ENCODE results near the gene SDF2L1.

The SDF2L1 gene

DNA sequence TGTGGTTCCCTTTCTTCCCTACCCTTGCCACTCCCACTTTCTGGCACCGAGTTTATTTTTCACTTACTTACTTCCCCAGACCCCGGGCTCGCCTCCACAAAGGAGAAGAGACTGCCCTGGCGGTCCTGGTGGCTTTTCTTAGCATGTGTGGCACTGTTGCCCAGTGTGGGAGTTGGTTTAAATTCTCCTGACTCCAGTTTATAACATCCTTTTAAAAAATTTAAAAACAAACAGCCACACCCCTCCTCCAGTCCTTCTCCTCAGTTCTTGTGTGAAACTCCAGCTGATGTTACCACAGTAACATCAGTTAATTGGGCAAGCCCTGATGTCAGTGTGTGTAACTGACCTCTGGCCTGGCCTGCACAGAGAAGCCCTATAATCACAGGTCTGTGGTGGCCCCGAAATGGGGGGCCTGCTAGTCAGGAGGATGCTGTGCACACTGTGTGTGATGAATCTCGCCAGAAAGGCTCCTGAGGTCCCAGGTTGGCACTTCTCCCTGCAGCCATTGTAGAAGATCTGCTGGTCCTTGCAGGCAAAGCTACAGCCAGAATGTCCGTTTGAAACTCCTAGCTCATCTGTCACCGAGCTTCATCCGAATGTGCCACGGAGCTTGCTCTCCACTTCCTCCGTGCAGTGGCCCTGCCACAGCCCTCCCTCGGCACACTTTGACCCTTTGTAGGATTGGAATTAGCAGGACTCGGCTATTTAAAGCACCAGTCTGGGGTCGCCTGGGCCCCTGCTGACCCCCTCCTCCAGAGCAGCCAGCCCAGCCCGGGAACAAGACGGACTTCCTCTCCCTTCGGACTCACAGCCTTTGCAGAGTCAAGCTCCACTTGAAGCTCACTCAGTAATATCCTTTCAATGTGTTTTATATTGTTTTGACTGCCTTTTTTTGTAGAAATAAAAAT, 19.8 kb upstream of the SDF2L1 start:
- no peak for DNase-seq

DNA sequence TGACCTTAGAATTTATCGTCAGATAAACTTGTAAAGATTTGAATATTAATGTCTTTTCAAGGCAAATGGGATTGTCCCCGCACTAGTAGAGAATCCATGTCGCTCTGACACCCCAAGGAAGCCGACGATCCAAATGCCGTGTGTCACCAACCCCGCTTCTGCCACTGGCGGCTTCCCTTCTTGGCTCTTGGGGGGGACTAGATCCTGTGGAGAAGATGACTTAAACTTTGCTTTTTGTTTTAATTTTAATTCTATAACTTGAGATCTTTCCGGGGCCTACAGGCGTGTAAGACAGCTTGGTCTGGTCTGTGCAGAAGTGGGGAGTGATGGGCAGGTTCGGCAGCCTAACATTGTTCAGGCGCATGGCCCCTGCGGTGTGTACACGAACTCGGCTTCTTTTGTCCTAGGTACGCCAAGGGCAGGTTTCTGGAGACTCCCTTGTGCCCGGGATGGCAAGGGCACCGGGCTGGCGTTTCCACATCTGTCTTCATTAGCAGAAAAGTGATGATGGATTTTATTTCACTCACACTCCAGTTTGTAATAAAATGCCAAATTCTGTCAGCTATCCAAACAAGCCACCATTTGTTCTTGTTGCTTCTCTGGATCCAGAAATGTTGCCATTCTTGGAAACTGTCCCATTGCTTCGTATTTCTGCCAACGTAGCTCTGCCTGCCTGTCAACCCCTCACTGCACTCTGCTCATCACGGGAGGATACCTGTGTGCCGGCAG, 19.0 kb upstream of the SDF2L1 start:
- no peak for DNase-seq

DNA sequence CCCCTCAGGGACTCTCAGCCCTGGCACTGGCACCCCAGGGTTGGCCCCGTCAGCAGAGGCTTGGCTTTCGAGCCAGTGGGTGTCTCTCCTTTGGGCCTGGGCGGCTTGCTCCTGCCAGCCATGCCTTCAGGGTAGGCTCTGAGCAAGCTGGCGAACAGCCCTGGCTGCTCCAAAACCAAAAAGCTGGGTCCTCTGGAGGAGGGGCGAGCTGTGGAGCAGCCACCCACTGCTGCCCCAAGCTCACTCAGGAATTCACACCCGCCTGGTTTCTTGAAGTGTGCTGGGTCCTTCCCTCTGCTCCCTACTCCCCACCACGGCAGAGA, 18.5 kb upstream of the SDF2L1 start:
- DNase-seq, result no peak

DNA sequence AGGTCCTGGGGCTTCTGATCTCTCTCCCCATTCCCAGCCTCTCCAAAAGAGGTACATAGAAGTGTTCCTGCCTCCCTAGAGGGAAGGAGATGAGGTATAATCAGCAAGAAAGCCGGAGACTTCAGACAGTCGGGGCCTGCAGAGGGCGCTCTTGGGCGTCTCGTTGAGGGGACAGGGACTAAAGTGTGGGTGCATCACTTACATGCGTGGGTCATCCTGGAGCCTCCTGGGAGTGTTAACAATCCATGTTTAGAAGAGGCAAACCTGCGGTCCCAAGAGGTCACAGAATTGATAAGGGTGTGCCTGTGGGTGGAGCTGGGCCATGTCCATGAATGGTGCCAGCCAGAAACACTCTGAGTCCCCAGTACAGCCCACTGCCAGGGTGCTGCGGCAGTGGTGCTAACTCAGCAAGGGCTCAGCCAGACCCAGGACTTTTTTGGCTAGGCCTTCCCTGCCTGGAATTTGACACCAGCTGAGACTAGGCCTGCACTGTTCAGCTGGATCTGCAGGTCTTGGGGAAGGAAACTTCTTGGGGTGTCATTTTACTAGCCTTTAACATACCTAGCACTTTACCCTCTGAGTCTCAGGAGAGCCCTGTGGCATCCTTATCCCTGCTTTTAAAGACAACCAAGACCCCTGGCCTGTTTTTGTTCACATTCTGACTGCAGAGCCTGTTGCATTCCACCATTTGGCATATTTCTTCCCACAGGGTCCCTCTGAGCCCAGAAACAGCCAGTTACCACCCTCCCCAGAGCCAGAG, 17.8 kb upstream of the SDF2L1 start:
- DNase-seq, result peak; percentile 74

DNA sequence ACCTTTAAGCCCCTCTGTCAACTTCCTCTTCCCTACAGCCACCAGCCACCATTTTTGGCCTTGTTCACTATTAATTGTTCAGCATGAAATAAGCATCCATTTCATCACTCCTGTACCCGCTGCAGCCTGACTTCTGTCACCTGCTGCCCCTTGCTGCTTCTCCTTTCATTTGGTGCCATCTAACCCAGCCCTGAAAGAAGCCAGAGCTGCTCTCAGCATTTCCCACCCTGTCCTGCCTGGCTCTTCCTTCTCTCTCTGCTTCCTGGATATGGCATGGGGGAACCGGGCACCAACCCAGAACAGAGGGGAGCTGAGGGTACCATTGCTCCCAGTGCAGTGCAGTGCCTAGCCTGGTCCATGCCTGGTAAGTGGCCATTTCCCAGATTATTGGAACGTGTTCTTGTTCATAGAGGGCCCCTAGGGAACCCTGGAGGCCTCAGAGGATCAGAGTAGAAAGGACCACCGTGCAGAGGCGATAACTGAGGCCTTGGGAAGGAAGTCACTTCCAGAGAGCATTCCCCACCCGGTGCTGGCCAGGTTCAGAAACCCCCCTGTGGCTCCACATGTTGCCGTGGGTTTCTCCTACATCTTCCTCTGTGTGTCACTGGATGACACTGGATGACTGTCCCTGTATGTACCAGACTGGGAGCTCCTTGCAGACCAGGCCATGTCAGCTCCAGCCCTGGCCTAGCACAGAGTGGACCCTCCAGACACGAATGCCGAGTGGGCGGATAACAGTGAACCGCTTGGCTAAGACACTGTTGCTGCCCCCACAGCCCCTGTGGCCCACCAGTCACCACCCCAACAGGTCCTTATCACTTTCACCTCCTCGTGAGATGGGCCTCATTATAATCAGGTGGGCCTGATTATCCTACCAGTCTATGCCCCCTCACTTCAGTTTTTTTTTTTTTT, 17.0 kb upstream of the SDF2L1 start:
- DNase-seq, result peak; percentile 35

DNA sequence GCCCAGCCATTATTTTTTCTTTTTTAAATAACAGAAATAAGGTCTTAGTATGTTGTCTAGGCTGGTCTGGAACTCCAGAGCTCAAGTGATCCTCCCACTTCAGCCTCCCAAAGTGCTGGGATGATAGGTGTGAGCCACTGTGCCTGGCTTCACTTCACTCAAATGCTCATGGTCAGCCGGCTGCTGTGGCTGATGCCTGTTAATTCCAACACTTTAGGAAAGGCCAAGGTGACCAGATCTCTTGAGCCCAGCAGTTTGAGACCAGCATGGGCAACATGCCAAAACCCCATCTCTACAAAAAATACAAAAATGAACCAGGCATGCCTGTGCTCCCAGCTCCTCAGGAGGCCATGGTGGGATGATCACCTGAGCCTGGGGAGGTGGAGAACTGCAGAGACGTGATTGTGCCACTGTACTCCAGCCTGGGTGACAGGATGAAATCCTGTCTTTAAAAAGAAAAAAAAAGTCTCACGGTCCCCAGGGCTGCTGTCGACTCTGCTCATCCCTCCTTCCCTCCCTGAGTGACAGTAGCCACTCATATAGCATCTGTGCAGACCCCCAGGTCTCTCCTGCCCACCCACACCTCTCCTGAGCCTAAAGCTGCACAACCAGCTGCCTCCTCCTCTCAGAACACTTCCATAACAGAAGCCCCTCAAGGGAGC, 15.9 kb upstream of the SDF2L1 start:
- no peak for DNase-seq

DNA sequence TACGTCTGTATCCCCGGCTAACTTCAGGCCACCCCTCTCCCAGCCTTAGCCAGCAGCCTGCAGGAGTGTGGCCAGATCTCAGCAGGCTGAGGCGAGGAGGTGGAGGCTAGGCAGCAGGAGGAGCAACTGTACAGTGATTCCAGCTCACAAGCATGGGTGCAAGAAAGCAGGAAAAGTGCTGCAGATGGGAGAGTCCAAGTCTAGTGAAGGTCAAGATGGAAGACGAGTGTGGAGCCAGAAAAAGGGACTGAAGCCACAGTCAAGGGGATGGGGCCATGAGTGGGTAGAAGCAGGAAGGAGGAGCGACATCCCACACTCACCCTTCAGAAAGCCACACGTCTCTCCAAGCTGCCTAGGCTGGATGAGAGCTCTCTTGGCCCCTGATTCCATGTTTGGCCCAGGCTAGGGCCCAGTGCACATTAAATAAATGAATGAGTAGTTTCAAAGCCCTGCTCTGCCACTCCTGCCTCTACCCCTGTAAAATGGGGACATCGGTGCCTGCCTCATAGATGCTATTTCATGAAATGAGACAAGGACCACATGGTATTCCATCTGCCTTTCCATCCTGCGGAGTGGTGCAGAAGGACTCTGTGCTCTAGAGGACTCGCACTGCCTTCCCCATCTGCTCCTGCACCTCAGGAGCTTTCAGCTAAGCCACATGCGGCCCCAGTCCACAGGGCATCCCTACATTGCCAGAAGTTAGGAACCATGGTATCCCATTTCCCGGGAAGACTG, 15.2 kb upstream of the SDF2L1 start:
- no peak for DNase-seq

DNA sequence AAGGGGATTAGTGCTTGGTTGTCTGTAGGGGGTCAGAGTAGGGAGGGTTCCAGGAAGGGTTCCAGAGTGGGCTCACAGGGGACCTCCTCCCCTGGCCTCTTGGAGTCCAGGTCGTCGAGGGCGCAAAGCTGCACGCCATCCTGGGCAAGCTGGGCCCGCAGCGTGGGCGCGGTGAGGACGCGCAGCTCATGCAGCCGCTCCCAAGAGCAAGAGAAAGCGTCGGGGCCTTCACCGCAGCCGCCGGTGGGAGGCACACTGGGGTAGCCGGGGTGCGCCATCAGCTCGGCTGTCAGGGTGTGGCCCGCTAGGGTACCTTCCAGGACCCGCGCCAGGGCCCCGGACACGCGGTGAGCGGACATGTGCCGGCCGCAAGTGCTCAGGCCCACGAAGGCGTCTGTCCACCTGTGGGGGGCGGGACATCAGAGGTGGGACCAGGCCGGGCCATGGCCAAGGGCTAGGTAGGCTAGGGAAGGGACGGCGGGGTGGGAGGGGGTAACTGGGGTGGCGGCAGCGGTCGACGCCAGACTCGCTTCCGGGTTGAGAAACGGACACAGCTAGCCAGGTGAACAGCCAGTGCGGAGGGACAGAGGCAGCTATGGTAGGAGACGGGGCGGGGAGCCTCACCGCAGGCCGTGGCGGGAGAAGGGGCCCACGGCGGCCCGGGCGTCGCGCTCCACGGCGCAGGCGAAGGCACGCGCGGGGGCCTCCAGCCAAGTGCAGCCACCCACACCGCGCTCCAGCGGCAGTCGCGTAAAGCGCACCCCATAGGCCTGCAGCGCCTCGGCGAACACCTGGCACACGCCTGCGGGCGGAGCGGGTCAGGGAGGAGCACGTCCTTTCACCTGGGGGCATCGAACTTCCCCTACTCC, 13.5 kb upstream of the SDF2L1 start:
- no peak for DNase-seq

DNA sequence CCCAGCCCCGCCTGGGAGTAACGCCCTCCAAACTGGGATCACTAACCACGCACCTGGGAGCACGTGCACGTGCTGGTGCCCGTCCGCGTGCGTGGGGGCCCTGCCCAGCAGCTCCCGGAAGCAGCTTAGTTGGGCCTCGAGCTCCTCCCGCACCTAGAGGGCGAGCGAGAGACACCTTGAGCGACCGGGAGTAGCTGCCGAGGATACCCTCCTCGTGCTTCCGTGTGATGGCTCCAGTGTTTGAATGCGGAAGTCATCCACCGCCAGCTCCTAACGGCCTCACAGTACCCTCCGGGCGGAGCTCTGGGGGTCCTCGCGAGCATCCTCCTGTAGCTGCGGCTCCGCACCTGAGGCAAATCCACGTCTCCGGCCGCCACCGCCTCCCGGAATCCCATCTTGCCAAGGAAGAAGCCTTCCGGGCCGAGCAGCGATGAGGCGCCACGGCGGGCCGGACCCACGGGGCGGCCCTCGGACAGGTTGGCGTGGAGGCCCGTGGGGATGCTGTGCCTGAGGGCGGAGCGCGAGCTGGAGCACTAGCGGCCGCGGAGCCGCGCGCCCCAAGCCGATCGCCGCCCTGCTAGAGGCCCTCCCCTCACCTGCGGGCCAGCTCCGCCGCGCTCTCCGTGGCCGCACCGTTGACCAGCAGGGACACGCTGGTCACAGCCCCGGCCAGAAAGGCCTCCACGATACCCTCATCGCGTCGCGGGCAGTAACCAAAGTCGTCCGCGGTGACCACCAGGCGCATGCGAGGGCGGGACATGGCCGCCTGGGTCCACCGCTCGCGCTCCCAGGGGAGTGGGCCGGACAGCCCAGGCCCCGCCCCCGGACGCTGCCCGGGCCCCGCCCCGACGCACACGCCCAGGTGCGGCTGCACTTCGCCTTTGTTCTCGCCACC, 12.6 kb upstream of the SDF2L1 start, which contains the start of gene YDJC:
YDJC (minus strand) TSS at position 768 of the 895 bp plus-strand sequence; CDS start at position 760, 8 bp downstream.
- peak; percentile 96 for DNase-seq

DNA sequence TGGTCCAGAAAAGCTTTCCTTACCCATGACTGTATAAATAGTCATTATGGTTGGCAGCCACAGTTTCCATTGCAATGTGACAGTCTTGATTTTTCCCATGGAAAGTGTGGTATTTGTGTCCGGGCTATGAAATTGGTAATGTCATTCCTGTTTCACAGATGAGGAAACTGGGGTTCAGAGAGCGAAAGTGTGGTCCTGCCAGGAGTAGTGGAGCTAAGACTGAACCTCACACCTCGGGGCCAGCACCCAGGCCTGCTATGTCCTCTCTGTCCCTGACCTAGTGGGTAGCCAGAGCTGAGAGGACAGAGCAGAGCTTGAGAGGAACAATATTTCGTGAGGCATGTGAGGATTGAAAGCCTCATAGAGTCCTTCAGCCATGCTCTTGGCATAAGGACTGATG, 11.1 kb upstream of the SDF2L1 start:
- DNase-seq, result no peak

DNA sequence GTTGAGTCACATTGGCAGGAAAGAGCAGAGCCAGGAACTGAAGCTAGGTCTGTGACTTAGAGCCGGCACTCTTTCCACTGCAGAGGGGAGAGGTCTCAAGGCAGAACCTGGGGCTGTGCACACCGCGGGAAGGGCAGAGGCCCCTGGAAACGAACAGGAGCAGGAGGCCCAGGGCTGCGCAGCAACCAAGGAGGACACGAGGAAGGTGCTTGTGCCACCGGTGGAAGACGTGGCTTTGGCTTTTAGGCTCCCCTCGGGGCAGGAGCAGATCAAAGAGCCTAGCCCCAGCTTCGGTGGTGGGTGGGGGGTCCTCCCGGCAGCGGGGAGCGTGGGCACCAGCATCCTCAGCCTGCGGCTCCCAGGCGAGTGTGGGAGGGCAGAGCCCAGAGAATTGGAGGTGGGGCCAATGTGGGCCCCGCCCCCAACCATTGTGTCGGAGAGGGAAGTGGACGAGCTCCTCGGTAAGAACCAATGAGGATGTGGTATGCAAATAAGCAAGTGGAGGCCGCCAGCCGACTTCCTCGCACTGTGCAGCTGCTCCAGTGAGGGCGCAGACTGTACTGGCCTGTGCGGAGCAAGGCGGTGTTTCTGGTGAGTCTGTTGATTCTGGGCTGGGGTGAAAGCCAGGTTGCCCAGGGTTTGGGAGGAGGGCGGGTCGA, 9.7 kb upstream of the SDF2L1 start, which contains the start of gene CCDC116:
CCDC116 (plus strand) TSS at position 524 of the 659 bp plus-strand sequence. CDS start 422 bp downstream, outside the sequence.
- peak; percentile 78 for DNase-seq

DNA sequence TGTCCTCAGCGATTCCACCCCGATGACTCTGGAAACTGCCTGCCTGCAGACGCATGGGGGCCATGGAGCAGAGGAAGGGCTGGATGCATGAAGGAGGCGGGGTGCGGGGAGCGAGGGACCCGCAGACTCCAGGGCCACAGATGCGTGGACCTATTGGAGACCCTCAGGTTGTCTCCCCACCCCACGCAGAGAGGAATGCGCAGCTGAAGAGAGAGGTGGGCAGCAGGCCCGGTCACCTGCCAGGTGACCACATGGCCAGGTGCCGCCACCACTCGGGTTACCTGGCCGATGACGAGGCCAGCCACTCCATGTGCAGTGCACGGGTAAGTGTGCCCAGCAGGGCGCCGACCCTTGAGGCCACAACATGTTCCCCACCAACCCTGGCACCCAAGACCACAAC, 9.2 kb upstream of the SDF2L1 start:
- no peak for DNase-seq

DNA sequence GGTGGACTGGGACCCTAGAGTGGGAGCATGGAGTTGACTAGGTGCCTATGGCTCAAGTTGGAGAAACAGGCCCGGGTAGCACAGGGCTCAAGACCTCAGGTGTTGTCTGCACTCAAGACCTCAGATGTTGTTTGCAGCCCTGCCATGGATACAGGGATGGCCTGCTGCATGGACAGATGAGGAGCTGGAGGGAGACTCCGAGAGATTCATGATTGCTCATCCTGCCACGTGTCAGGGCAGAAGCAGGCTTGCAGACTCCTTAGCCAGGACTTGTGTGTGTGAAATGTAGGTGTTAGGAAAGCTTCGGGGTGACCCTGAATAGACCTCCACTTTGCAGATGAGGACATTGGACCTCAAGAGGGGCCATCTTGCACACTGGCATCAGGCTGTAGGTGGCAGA, 8.6 kb upstream of the SDF2L1 start:
- DNase-seq, result no peak

DNA sequence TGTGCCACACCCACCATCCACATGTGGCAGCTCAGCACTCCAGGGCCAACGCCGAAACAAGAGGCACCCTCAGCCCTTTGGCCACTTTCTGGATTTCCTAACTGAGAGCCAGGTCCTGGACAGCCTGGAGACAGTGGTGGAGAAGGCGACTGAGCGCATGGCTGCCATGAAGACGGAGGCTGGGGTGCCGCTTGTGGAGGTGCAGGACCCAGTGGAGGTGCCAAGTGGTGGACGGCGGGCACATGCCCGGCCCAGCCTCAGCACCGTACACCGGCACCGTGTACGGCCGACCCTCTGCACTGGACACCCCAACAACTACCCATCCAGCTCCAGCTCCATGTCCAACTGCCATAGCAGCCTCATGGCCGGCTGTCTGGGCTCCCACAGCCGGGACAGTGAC, 8.0 kb upstream of the SDF2L1 start:
- no peak for DNase-seq

DNA sequence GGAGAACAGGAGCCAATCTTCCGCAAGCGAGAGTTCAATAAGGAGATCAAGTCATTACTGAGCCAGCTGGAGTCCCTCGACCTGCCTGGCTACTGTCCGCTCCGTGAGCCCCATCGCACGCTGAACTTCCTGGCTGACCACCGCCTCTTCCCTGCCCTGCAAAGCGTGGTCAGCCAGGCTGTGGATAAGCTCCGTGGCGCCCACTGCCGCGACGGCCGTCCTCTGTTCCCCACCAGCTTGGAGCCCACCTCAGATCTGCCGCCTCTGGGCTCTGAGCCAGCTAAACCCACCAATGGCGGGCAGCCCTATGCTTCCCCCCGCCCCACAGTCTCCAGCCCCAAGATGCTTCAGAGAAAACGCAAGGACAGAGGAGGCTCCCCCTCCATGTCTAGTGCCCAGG, 7.3 kb upstream of the SDF2L1 start:
- no peak for DNase-seq

DNA sequence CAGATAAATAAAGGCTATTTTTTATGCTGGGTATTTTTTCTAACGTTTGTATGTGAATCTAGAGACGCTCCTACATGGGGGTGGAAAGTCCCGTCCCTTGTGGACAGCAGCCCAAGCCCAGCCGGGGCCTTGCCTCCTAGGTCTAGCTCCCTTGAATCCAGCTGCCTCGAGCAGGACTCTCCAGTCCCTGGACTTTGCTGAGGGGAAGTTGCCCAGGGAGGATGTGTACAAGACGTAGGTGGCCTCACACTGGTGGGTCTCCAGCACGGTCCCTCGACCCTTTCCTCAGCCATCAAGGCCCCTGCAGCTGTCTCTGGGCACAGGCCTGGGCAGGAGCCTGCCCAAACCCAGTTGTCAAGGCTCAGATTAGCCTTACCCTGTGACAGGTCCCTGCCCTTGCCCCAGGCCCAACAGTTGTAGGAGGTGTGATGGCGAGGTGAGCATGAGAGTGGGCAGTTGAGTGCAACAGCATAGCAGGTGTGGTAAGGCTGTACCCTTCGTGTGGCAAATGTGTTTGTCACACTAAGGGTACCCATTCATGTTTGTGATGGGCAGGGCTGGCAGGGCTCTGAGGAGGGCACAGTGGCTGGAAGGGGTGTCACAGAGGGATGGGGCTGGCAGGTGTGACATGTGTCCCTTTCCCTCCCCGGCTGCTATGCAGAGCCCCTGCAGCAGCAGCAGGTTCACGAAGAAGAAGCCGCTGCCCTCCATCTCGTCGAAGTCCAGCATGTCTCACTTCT, 6.2 kb upstream of the SDF2L1 start:
- no peak for DNase-seq

DNA sequence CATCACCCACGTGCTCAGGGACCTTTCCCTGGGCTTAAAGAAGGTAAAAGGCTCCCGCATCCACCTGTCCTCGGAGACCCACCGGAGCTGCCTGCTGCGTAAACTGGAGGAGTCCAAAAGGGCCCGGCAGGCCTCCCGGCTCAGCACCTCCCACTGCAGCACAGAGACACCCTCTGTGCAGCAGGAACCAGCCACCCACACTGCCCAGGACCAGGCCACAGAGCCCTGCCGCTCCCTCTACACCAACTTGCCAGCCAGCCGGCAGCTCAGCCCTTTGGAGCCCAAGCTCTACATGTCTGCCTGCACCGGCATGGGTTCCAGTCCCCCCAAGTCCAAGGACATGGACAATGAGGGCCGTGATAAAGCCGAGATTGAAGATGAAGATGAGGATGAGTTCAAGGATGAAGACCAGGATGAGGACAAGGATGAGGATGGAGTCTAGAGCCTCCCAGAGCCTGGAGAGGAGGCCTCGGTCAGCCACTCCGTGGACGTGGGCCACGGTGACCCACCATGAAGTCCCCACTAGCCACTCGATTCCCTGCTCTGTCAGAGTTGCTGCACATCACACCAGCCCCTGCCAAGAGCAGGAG, 5.4 kb upstream of the SDF2L1 start:
- DNase-seq, result no peak

All from hematopoietic multipotent progenitor cell treated with erythropoietin and hydrocortisone succinate and interleukin-3 and kit ligand, for 6 days (in vitro differentiated cells).